CD4-positive, alpha-beta memory T cell (primary cell): ENCODE measurements around the gene LZTR1. TPM values are rescaled to one million over a fixed set of nuclear protein-coding genes. Genes with fewer than 3 reads are reported as not detected.

ENCODE experiments used
- CTCF ChIA-PET: fragments of 350-600 bp; sonication (Branson Sonifier 250); formaldehyde crosslinking; loops from one replicate; lab custom pipeline; 2021; ENCODE audit warnings: inconsistent platforms; ENCODE audit not compliant: partially characterized antibody; lab: Charles Lee
- POLR2A ChIA-PET: fragments of 350-600 bp; sonication (Branson Sonifier 250); formaldehyde crosslinking; loops from one replicate; lab custom pipeline; 2021; ENCODE audit not compliant: partially characterized antibody; lab: Charles Lee
- DNase-seq, 5 donors: peaks; one replicate each; pipeline versions ENCODE4 v3.0.0 to v3.0.0-alpha.2; 2020 to 2022; ENCODE audit warnings: mixed read lengths in 1 of 5
- H3K27ac ChIP-seq: one replicate; pipeline ENCODE4 v1.7.0; 2013; ENCODE audit warnings: low read depth, low read length
- H3K27me3 ChIP-seq: 2 replicates; pipeline ENCODE4 v1.7.0; 2013; ENCODE audit warnings: mild to moderate bottlenecking, low read length, moderate library complexity; ENCODE audit not compliant: insufficient read depth
- H3K36me3 ChIP-seq: 2 replicates; pipeline ENCODE4 v1.7.0; 2013; ENCODE audit warnings: mild to moderate bottlenecking, low read length, moderate library complexity; ENCODE audit not compliant: insufficient read depth
- H3K4me1 ChIP-seq: 2 replicates; pipeline ENCODE4 v1.7.0; 2013; ENCODE audit warnings: mild to moderate bottlenecking, low read length, moderate library complexity; ENCODE audit not compliant: insufficient read depth
- H3K4me3 ChIP-seq, 2 donors: one replicate each; pipeline ENCODE4 v1.7.0; 2013; ENCODE audit warnings: low read length in 2 of 2, mild to moderate bottlenecking in 1 of 2
- H3K9me3 ChIP-seq, 2 donors: one replicate each; pipeline ENCODE4 v1.7.0; 2013; ENCODE audit warnings: low read length in 2 of 2, control low read depth in 1 of 2; ENCODE audit not compliant: control insufficient read depth in 1 of 2
- H3K27ac Mint-ChIP-seq, 7 donors: one replicate each; pipeline ENCODE4 v1.8.0; 2020 to 2021; ENCODE audit warnings: mixed read lengths in 7 of 7, mild to moderate bottlenecking in 6 of 7, inconsistent platforms in 3 of 7, moderate library complexity in 3 of 7
- H3K27me3 Mint-ChIP-seq, 2 donors: one replicate each; pipeline ENCODE4 v1.8.0; 2020 to 2021; ENCODE audit warnings: mixed read lengths in 2 of 2
- H3K36me3 Mint-ChIP-seq, 2 donors: one replicate each; pipeline ENCODE4 v1.8.0; 2020 to 2021; ENCODE audit warnings: mixed read lengths in 2 of 2, inconsistent platforms in 1 of 2, mild to moderate bottlenecking in 1 of 2
- H3K4me1 Mint-ChIP-seq, 4 donors: one replicate each; pipeline ENCODE4 v1.8.0; 2020 to 2021; ENCODE audit warnings: mixed read lengths in 4 of 4, mild to moderate bottlenecking in 1 of 4
- H3K4me3 Mint-ChIP-seq, 8 donors: one replicate each; pipeline ENCODE4 v1.8.0; 2020 to 2021; ENCODE audit warnings: mixed read lengths in 8 of 8, mild to moderate bottlenecking in 7 of 8, moderate library complexity in 6 of 8, inconsistent platforms in 3 of 8
- H3K9me3 Mint-ChIP-seq, 8 donors: one replicate each; pipeline ENCODE4 v1.8.0; 2020 to 2021; ENCODE audit warnings: mixed read lengths in 8 of 8, mild to moderate bottlenecking in 5 of 8, inconsistent platforms in 3 of 8, moderate library complexity in 1 of 8
- intact Hi-C: fragments of 100-400 bp; cut with micrococcal nuclease; formaldehyde crosslinking; loops from one replicate; pipeline ENCODE4 v1.15.1; 2023
- polyA plus RNA-seq, 2 donors: library from polyadenylated mRNA; unstranded; fragments of 300-500 nt; fragmentation: Illumina TruSeq; gene quantifications; one replicate each; pipeline ENCODE4 v1.2.3, GENCODE V29; 2021
- total RNA-seq, 2 experiments: library from RNA; stranded (reverse); gene quantifications; one replicate each; pipeline ENCODE4 v1.2.3, GENCODE V29; 2021

LZTR1 gene
- total and polyA plus RNA-seq, 4 experiments from 2014 or later = 5.5 to 114 (median 64.8) TPM

- Histone ChIP-seq H3K9me3 (no peaks in the 10 kb centered on the region), H3K27me3 (no peaks in the 10 kb centered on the region), H3K4me3 (peak overlapping the region; percentile 51 to 55), H3K36me3 (no peaks in the 10 kb centered on the region), H3K27ac (peak overlapping the region; percentile 61), H3K4me1 (peaks cover 23% of the 10 kb centered on the region)
- intact Hi-C loops = no loop called here
- peak; percentile 79 to 88 (median 84) for DNase-seq
- POLR2A ChIA-PET = interaction anchor here (4.5 kb wide), 1 partner anchor 12 kb away, joined by 48 read pairs; the partner anchor contains the start of gene THAP7
- Mint-ChIP-seq H3K4me3 (peak overlapping the region; percentile 78 to 93 (median 88)), H3K27ac (peak overlapping the region; percentile 86 to 99 (median 97)), H3K36me3 (no peaks in the 10 kb centered on the region), H3K4me1 (peaks cover 16 to 36% (median 23%) of the 10 kb centered on the region in 4 donors), H3K9me3 (peaks cover 0 to 2% (median 0%) of the 10 kb centered on the region in 8 donors), H3K27me3 (no peaks in the 10 kb centered on the region)
- CTCF ChIA-PET = interaction anchor here (1.3 to 2.2 kb wide), 3 partner anchors 11 to 33 kb away, joined by 3 to 5 read pairs (median 4); partner anchors contain the start of gene LZTR1
These were observed 32.2 kb downstream of the LZTR1 start for GRCh38 chr22:21014202-21014725.

DNA sequence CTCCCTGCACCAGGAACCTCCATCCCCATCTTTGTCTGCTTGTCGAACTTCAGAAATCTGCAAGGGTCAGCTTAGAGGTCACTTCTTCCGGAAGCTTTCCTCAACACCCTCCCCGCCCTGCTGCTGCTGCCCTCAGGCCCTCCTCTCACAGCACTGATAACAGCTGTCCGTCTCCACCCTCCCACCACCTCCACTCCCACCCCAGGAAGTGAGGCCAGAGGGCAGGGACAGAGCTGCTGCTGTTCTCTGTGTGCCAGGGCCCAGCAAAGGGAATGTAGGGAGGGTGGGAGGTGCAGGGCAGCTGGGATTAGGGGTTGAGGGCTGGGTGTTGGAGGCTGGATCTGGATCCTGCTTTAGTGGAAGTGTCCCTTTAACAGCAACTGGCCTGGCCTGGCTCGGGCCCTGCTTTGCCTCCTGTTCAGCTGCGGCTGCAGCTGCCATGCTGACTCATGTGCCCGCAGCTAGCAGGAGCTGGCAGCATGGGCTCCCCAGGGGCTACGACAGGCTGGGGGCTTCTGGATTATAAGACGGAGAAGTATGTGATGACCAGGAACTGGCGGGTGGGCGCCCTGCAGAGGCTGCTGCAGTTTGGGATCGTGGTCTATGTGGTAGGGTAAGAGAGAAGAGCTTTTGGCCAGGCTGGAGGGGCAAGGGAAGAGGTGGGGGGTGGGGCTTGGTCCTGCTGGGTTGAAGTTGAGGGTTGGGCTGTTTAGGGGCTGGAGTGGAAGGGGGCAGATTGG lies 32.8 kb downstream of the LZTR1 start, which contains the start of gene P2RX6:
Gene P2RX6 (plus strand): TSS at position 440 of the 740 bp plus-strand sequence. CDS start 10 bp downstream, at position 450.
- peak within 1 kb of the TSS; percentile 51 to 55 for H3K4me3 ChIP-seq
- no peaks in the 10 kb centered on the region for H3K27me3 ChIP-seq
- Mint-ChIP-seq H3K36me3 (no peaks in the 10 kb centered on the region), H3K9me3 (peaks cover 0 to 2% (median 0%) of the 10 kb centered on the region in 8 donors), H3K4me3 (peak within 1 kb of the TSS; percentile 78 to 93 (median 88)), H3K4me1 (peaks cover 14 to 36% (median 23%) of the 10 kb centered on the region in 4 donors), H3K27ac (peak within 1 kb of the TSS; percentile 86 to 99 (median 97)), H3K27me3 (no peaks in the 10 kb centered on the region)
- H3K4me1 ChIP-seq = peaks cover 23% of the 10 kb centered on the region
- no peak for DNase-seq
- H3K27ac ChIP-seq = peak within 1 kb of the TSS; percentile 61
- ChIA-PET CTCF (interaction anchor here (1.3 to 1.4 kb wide), 2 partner anchors 10 to 33 kb away, joined by 3 to 4 read pairs; partner anchors contain the start of gene LZTR1), POLR2A (interaction anchor here (4.5 kb wide), 1 partner anchor 13 kb away, joined by 48 read pairs; the partner anchor contains the start of gene THAP7)
- no peaks in the 10 kb centered on the region for H3K9me3 ChIP-seq
- no peaks in the 10 kb centered on the region for H3K36me3 ChIP-seq
- intact Hi-C loops = no loop called here

- CTCF ChIA-PET = interaction anchor here (1.3 to 1.4 kb wide), 2 partner anchors 10 to 34 kb away, joined by 3 to 4 read pairs; partner anchors contain the start of gene LZTR1
- POLR2A ChIA-PET = interaction anchor here (4.5 kb wide), 1 partner anchor 13 kb away, joined by 48 read pairs; the partner anchor contains the start of gene THAP7
- Histone ChIP-seq H3K27me3 (no peaks in the 10 kb centered on the region), H3K36me3 (no peaks in the 10 kb centered on the region), H3K4me3 (no peak overlapping the region), H3K9me3 (no peaks in the 10 kb centered on the region), H3K27ac (no peak overlapping the region), H3K4me1 (peaks cover 23% of the 10 kb centered on the region)
- H3K4me1 Mint-ChIP-seq = peaks cover 14 to 36% (median 23%) of the 10 kb centered on the region in 4 donors
- peaks cover 0 to 2% (median 0%) of the 10 kb centered on the region in 8 donors for H3K9me3 Mint-ChIP-seq
- intact Hi-C loops = no loop called here
- peak overlapping the region in 5 of 7 donors; percentile 53 to 99 (median 97) for H3K27ac Mint-ChIP-seq
- H3K36me3 Mint-ChIP-seq = no peaks in the 10 kb centered on the region
- DNase-seq = no peak
- peak overlapping the region in 6 of 8 donors; percentile 13 to 91 (median 33) for H3K4me3 Mint-ChIP-seq
- H3K27me3 Mint-ChIP-seq = no peaks in the 10 kb centered on the region
These were observed 33.4 kb downstream of the LZTR1 start for GRCh38 chr22:21015466-21016006.

DNA sequence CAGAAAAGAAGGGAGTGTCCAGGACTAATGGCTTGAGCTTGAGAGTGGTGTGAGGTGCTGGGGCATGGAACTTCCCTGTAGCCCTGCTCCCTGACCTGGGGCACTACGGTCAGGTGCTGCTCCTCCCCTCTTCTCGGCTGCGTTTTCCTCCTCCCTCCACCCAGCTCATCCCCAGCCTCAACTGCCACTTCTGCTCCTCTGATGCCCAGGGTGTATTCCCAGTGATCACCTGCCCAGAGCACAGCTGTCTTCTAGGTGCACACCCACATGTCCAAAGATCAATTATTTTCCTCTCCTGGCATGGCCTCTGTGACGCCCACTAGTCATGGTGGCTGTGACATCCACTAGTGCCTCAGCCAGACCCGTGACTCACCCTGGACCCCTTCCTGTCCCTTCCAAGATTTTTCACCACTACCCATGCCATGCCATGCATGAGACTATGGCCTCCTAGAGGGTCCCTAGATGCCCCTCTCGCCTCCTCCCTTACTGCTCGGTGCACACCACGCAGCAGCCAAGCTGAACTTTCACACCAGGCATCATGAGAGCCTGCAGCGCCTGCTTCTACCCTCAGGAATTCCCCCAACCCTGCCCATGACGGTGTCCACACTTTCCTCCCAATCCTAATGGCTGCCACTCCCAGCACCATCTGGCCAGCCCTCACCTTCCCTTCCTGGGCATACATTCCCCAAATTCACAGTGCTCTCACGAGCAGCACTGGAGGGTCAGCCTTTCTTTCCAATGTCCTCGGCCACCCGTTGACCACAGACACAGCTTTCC lies 34.7 kb downstream of the LZTR1 start:
- Mint-ChIP-seq H3K27ac (peak overlapping the region in 6 of 7 donors; percentile 62 to 87 (median 72)), H3K36me3 (no peaks in the 10 kb centered on the region), H3K4me3 (peak overlapping the region in 5 of 8 donors; percentile 8 to 63 (median 29)), H3K9me3 (peaks cover 0 to 2% (median 0%) of the 10 kb centered on the region in 8 donors), H3K4me1 (peaks cover 14 to 36% (median 23%) of the 10 kb centered on the region in 4 donors), H3K27me3 (no peaks in the 10 kb centered on the region)
- DNase-seq = no peak
- ChIA-PET POLR2A (no interaction called here), CTCF (no interaction called here)
- no peak overlapping the region for H3K27ac ChIP-seq
- H3K27me3 ChIP-seq = no peaks in the 10 kb centered on the region
- H3K4me1 ChIP-seq = peaks cover 23% of the 10 kb centered on the region
- no peak overlapping the region for H3K4me3 ChIP-seq
- intact Hi-C loops = no loop called here
- H3K36me3 ChIP-seq = no peaks in the 10 kb centered on the region
- no peaks in the 10 kb centered on the region for H3K9me3 ChIP-seq

DNA sequence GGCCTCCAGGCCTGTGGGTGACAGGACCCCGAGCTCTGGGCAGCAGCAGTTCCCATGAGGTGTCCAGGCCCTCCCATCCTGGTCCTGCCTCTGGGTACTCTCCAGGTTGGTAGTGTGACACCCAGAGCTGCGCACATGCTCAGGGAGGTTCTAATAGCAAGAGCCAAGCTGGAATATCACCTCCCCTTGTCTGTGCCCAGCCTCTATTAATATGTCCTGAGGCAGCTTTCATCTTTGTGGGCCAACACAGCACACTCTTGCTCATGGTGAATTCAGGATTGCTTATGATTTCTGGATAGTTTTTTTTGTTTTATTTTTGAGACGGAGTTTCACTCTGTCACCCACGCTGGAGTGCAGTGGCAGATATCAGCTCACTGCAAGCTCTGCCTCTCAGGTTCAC lies 36.2 kb downstream of the LZTR1 start:
- peak overlapping the region in 1 of 8 donors; percentile 41 for H3K4me3 Mint-ChIP-seq
- ChIA-PET POLR2A (no interaction called here), CTCF (no interaction called here)
- no peak for DNase-seq
- H3K4me1 ChIP-seq = peaks cover 23% of the 10 kb centered on the region
- H3K36me3 ChIP-seq = no peaks in the 10 kb centered on the region
- H3K27me3 ChIP-seq = no peaks in the 10 kb centered on the region
- H3K27ac Mint-ChIP-seq = peak overlapping the region in 1 of 7 donors; percentile 81
- no peaks in the 10 kb centered on the region for H3K27me3 Mint-ChIP-seq
- H3K27ac ChIP-seq = no peak overlapping the region
- H3K4me3 ChIP-seq = no peak overlapping the region
- H3K36me3 Mint-ChIP-seq = no peaks in the 10 kb centered on the region
- H3K9me3 ChIP-seq = no peaks in the 10 kb centered on the region
- intact Hi-C loops = no loop called here
- H3K4me1 Mint-ChIP-seq = peaks cover 14 to 32% (median 21%) of the 10 kb centered on the region in 4 donors
- H3K9me3 Mint-ChIP-seq = peaks cover 0 to 2% (median 0%) of the 10 kb centered on the region in 8 donors

GRCh38 chr22:21020802-21021429 lies 38.8 kb downstream of the LZTR1 start:
- H3K27ac ChIP-seq = no peak overlapping the region
- CTCF ChIA-PET = interaction anchor here (0.8 kb wide), 1 partner anchor 15 kb away, joined by 3 read pairs; no protein-coding TSS in a partner anchor
- DNase-seq = no peak
- H3K27me3 ChIP-seq = no peaks in the 10 kb centered on the region
- H3K9me3 ChIP-seq = no peaks in the 10 kb centered on the region
- H3K4me3 ChIP-seq = no peak overlapping the region
- no peaks in the 10 kb centered on the region for H3K36me3 Mint-ChIP-seq
- no peaks in the 10 kb centered on the region for H3K36me3 ChIP-seq
- no peaks in the 10 kb centered on the region for H3K27me3 Mint-ChIP-seq
- H3K4me1 ChIP-seq = peaks cover 12% of the 10 kb centered on the region
- POLR2A ChIA-PET = no interaction called here
- H3K9me3 Mint-ChIP-seq = peaks cover 0 to 2% (median 0%) of the 10 kb centered on the region in 8 donors
- peak overlapping the region in 2 of 7 donors; percentile 18 to 50 for H3K27ac Mint-ChIP-seq
- intact Hi-C loops = no loop called here
- peak overlapping the region in 1 of 8 donors; percentile 21 for H3K4me3 Mint-ChIP-seq
- H3K4me1 Mint-ChIP-seq = peaks cover 7 to 20% (median 12%) of the 10 kb centered on the region in 4 donors
